ENCODE measurements around the gene PCSK4. TPM values are rescaled to one million over a fixed set of nuclear protein-coding genes. Genes with fewer than 3 reads are reported as not detected.

PCSK4 gene
- total and polyA plus RNA-seq, 2 of the 13 experiments (the other 11 are each of a cell fraction or from before 2014, with no cell fraction given), result 2.0 to 2.7 TPM

- TF ChIP-seq ZNF605 (CRISPR knock-in tag; IDR thresholded peaks at IDR 0.05), result peak; percentile 26; the same call in 1 of the 2 replicates
- no peak for TF ChIP-seq FOXA3 (CRISPR knock-in tag; IDR thresholded peaks at IDR 0.05)
- no peak for TF ChIP-seq ZFP62 (CRISPR knock-in tag; IDR thresholded peaks at IDR 0.05)
- TF ChIP-seq HNF1A (IDR thresholded peaks at IDR 0.05; ENCODE audit: low read depth), result no peak
- 0 out of 2 replicates have a peak, but pooled peaks have one; percentile 18 for TF ChIP-seq HNF1A (CRISPR knock-in tag; IDR thresholded peaks at IDR 0.05; ENCODE audit: borderline replicate concordance)
- TF ChIP-seq MAFG (CRISPR knock-in tag; IDR thresholded peaks at IDR 0.05), result no peak
- peak; percentile 7; the same call in 1 of the 2 replicates for TF ChIP-seq GMEB1 (CRISPR knock-in tag; IDR thresholded peaks at IDR 0.05; ENCODE audit: borderline replicate concordance)
- peak; percentile 30; the same call in 1 of the 2 replicates for TF ChIP-seq POLR2G (IDR thresholded peaks at IDR 0.05; ENCODE audit: low read depth, low read length)
- peak; percentile 54; the same call in 1 of the 2 replicates for TF ChIP-seq POGK (CRISPR knock-in tag; conservative IDR thresholded peaks at IDR 0.05)
- no peak for TF ChIP-seq REPIN1 (CRISPR knock-in tag; IDR thresholded peaks at IDR 0.05; ENCODE audit: borderline replicate concordance, low read depth)
- no peak; the same call in none of the 2 replicates for TF ChIP-seq RBFOX2 (IDR thresholded peaks at IDR 0.05; ENCODE audit: low read depth, low read length)
- TF ChIP-seq BORCS8-MEF2B (CRISPR knock-in tag; IDR thresholded peaks at IDR 0.05), result peak; percentile 54; the same call in 1 of the 2 replicates
- TF ChIP-seq PAX8 (CRISPR knock-in tag; IDR thresholded peaks at IDR 0.05; ENCODE audit: borderline replicate concordance), result 0 out of 2 replicates have a peak, but pooled peaks have one; percentile 45
- no peak for TF ChIP-seq TCF7 (IDR thresholded peaks at IDR 0.05; ENCODE audit: low read depth)
- TF ChIP-seq KLF12 (CRISPR knock-in tag; IDR thresholded peaks at IDR 0.05; ENCODE audit: borderline replicate concordance), result peak; percentile 28; the same call in 1 of the 2 replicates
- TF ChIP-seq NR2F2 (IDR thresholded peaks at IDR 0.05; ENCODE audit: borderline replicate concordance, low read depth), result no peak
- TF ChIP-seq ZFP91 (CRISPR knock-in tag; IDR thresholded peaks at IDR 0.05; ENCODE audit: borderline replicate concordance), result peak; percentile 60; the same call in 1 of the 2 replicates
- TF ChIP-seq MBNL3 (CRISPR knock-in tag; conservative IDR thresholded peaks at IDR 0.05), result no peak
- 0 out of 2 replicates have a peak, but pooled peaks have one; percentile 34 for TF ChIP-seq ZNF138 (CRISPR knock-in tag; IDR thresholded peaks at IDR 0.05; ENCODE audit: low read depth)
- TF ChIP-seq HOXD1 (CRISPR knock-in tag; IDR thresholded peaks at IDR 0.05), result 0 out of 2 replicates have a peak, but pooled peaks have one; percentile 23
Measured at GRCh38 chr19:1470305-1471009, 19.7 kb downstream of the PCSK4 start (continued).

Data from HepG2 (cell line).